ENCODE results near the gene C9.

DNA sequence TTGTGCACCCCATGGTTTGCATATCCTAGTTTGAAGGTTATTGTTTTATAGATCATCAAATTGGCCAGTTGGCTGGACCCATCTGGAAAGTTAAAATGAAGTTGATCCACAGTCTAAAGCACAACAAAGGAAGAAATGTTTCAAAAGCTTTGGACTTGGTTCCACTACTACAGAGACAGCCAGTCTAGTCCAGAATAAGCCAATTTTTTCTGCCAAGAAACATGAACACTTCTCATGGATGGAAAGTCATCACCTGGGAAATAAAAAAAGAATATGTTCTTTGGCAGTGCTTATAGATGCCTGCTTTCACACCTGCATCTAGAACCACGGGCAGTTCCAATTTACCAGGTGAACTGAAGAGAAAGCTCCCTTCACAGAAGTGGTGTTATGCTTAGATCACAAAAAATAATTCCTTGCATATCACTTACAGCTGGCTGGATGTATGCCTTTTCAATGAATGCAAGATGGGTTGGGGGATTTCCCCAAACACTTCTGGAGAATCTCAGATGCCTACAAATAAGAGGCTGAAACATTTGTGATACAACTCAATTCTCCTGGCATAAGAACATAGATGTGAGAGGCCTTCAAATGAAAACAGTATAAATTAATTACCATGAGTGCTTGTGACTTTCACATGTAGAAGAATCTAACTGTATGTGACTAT, 26.9 kb downstream of the C9 start:
- TF ChIP-seq, protein P1, sequence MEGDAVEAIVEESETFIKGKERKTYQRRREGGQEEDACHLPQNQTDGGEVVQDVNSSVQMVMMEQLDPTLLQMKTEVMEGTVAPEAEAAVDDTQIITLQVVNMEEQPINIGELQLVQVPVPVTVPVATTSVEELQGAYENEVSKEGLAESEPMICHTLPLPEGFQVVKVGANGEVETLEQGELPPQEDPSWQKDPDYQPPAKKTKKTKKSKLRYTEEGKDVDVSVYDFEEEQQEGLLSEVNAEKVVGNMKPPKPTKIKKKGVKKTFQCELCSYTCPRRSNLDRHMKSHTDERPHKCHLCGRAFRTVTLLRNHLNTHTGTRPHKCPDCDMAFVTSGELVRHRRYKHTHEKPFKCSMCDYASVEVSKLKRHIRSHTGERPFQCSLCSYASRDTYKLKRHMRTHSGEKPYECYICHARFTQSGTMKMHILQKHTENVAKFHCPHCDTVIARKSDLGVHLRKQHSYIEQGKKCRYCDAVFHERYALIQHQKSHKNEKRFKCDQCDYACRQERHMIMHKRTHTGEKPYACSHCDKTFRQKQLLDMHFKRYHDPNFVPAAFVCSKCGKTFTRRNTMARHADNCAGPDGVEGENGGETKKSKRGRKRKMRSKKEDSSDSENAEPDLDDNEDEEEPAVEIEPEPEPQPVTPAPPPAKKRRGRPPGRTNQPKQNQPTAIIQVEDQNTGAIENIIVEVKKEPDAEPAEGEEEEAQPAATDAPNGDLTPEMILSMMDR (IDR thresholded peaks at IDR 0.05) = no peak
- no peak for TF ChIP-seq POLR2A (IDR thresholded peaks at IDR 0.05)
